Measurements from ENCODE around the gene PROX1.

DNA sequence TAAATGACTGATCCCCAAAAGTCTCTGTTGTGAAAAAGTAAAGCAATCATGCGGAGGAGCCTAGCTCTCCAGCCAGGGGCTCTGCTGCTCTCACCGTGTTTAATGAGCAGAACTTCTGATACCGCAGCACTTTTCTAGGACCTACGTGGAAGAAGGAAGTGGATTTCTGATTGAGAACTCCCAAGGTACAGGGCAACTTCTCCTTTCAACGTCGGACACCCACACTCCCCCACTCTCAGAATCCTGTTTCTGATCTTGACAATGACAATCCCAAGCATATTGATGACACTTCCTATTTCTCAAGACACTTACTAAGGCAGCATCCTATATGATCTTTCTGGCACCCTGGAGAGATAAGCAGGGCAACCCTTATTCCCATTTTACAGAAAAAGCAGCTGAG is 78.4 kb downstream of the PROX1 start:
- TF ChIP-seq, protein P1, sequence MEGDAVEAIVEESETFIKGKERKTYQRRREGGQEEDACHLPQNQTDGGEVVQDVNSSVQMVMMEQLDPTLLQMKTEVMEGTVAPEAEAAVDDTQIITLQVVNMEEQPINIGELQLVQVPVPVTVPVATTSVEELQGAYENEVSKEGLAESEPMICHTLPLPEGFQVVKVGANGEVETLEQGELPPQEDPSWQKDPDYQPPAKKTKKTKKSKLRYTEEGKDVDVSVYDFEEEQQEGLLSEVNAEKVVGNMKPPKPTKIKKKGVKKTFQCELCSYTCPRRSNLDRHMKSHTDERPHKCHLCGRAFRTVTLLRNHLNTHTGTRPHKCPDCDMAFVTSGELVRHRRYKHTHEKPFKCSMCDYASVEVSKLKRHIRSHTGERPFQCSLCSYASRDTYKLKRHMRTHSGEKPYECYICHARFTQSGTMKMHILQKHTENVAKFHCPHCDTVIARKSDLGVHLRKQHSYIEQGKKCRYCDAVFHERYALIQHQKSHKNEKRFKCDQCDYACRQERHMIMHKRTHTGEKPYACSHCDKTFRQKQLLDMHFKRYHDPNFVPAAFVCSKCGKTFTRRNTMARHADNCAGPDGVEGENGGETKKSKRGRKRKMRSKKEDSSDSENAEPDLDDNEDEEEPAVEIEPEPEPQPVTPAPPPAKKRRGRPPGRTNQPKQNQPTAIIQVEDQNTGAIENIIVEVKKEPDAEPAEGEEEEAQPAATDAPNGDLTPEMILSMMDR (IDR thresholded peaks at IDR 0.05): no peak
- no peak for TF ChIP-seq EZH2 (IDR thresholded peaks at IDR 0.05)

Measured in neural progenitor cell (in vitro differentiated cells).